ENCODE measurements around the gene DLX1.
"Not testable (repeated sequence)": the region's sequence is repeated elsewhere in the genome, so short reads cannot be mapped to it uniquely, and the experiment has no call there.

DLX1 gene

GRCh38 chr2:172114579-172114978 lies 29.3 kb downstream of the DLX1 start:
- no peak for DNase-seq (ENCODE audit: low read depth in 2 of 2)

- DNase-seq (ENCODE audit: low read depth in 2 of 2), result no peak
Observed at GRCh38 chr2:172116107-172116506, 30.8 kb downstream of the DLX1 start.

GRCh38 chr2:172119089-172119488 lies 33.8 kb downstream of the DLX1 start:
- no peak for DNase-seq (ENCODE audit: low read depth in 2 of 2)

- DNase-seq (ENCODE audit: low read depth in 2 of 2), result no peak
Observed at GRCh38 chr2:172120118-172120517, 34.8 kb downstream of the DLX1 start.

GRCh38 chr2:172128484-172128883 lies 43.2 kb downstream of the DLX1 start:
- no peak for DNase-seq (ENCODE audit: low read depth in 2 of 2)

GRCh38 chr2:172129404-172129803 lies 44.1 kb downstream of the DLX1 start:
- no peak for DNase-seq (ENCODE audit: low read depth in 2 of 2)

GRCh38 chr2:172131713-172132555 lies 46.6 kb downstream of the DLX1 start:
- DNase-seq (ENCODE audit: low read depth in 2 of 2), result no peak

- no peak for DNase-seq (ENCODE audit: low read depth in 2 of 2)
Observed at GRCh38 chr2:172134270-172134669, 49.0 kb downstream of the DLX1 start.

- no peak for DNase-seq (ENCODE audit: low read depth in 2 of 2)
Observed at GRCh38 chr2:172135446-172135845, 50.1 kb downstream of the DLX1 start.

- DNase-seq (ENCODE audit: low read depth in 2 of 2), result no peak
Observed at GRCh38 chr2:172137109-172137508, 51.8 kb downstream of the DLX1 start.

- no peak for DNase-seq (ENCODE audit: low read depth in 2 of 2)
Observed at GRCh38 chr2:172137943-172138342, 52.6 kb downstream of the DLX1 start.

- DNase-seq (ENCODE audit: low read depth in 2 of 2), result not testable (repeated sequence)
Observed at GRCh38 chr2:172138727-172139126, 53.4 kb downstream of the DLX1 start.

All from stimulated activated CD4-positive, alpha-beta T cell treated with anti-CD3 and anti-CD28 coated beads, Interleukin-1b, Interleukin-23, amount 100 ng/mL, for 1 hour (primary cell).